Ishikawa (cell line): ENCODE results near the gene RBBP6.

Source experiments
- CEBPB ChIP-seq: IDR thresholded peaks from 2 replicates; pipeline ENCODE4 v1.6.1; 2012
- CREB1 ChIP-seq: IDR thresholded peaks from 2 replicates; pipeline ENCODE4 v1.6.1; 2012; ENCODE audit warnings: low read depth
- EGR1 ChIP-seq: IDR thresholded peaks from 2 replicates; pipeline ENCODE4 v1.6.1; 2012
- EP300 ChIP-seq: IDR thresholded peaks from 2 replicates; pipeline ENCODE4 v1.6.1; 2012; ENCODE audit warnings: borderline replicate concordance
- FOXM1 ChIP-seq: IDR thresholded peaks from 2 replicates; pipeline ENCODE4 v1.6.1; 2012; ENCODE audit warnings: low read depth, borderline replicate concordance
- NFIC ChIP-seq: IDR thresholded peaks from 2 replicates; pipeline ENCODE4 v1.6.1; 2012
- RAD21 ChIP-seq: IDR thresholded peaks from 2 replicates; pipeline ENCODE4 v1.6.1; 2012; ENCODE audit warnings: low read depth
- TAF1 ChIP-seq: IDR thresholded peaks from 2 replicates; pipeline ENCODE4 v1.6.1; 2012; ENCODE audit warnings: low read depth, mild to moderate bottlenecking
- TCF12 ChIP-seq: IDR thresholded peaks from 2 replicates; pipeline ENCODE4 v1.6.1; 2012; ENCODE audit warnings: low read depth
- TEAD4 ChIP-seq: IDR thresholded peaks from 2 replicates; pipeline ENCODE4 v1.6.1; 2012
- YY1 ChIP-seq: IDR thresholded peaks from 2 replicates; pipeline ENCODE4 v1.6.1; 2012; ENCODE audit warnings: low read depth
- ZBTB7A ChIP-seq: IDR thresholded peaks from 2 replicates; pipeline ENCODE4 v1.6.1; 2012; ENCODE audit warnings: low read depth
- TF ChIP-seq, protein P1 (sequence below): IDR thresholded peaks from 2 replicates; pipeline ENCODE4 v1.6.1; 2012
- TF ChIP-seq, protein P2 (sequence below): IDR thresholded peaks from 2 replicates; pipeline ENCODE4 v1.6.1; 2012
- TF ChIP-seq, protein P3 (sequence below): IDR thresholded peaks from 2 replicates; pipeline ENCODE4 v1.6.1; 2012; ENCODE audit warnings: low read depth, mild to moderate bottlenecking

Gene RBBP6

DNA sequence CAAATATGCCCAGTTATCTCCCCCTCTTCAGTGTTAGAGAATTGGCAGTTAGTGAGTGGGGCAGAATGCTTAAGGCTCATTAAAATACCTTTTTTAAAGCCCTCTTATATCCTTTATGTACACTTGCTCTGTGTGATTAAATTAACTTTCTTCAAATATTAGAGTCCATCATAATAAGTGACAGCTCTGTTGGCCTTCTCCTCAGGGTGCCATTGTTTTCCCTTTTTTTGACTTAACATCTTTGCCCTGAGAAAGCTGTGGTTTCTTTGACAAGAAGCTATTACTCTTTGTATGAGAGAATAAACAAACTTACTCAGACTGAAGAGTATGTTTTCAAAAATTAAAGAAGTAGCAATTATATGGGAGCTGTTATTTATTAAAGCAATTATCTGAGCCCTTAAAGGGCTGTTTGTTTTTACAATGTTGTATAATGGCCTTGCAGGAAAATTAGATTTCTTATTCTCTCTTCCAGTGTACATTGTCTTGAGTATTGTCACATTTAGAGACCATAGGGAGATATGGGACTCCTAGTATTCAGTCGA lies 13.4 kb downstream of the RBBP6 start:
- TF ChIP-seq FOXM1 = no peak
- TF ChIP-seq NFIC = no peak
- TF ChIP-seq TEAD4 = no peak
- TF ChIP-seq, protein P1, sequence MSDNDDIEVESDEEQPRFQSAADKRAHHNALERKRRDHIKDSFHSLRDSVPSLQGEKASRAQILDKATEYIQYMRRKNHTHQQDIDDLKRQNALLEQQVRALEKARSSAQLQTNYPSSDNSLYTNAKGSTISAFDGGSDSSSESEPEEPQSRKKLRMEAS = no peak
- TF ChIP-seq, protein P2, sequence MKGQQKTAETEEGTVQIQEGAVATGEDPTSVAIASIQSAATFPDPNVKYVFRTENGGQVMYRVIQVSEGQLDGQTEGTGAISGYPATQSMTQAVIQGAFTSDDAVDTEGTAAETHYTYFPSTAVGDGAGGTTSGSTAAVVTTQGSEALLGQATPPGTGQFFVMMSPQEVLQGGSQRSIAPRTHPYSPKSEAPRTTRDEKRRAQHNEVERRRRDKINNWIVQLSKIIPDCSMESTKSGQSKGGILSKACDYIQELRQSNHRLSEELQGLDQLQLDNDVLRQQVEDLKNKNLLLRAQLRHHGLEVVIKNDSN = no peak
- TF ChIP-seq TCF12 = no peak
- TF ChIP-seq TAF1 = no peak
- TF ChIP-seq YY1 = no peak
- no peak for TF ChIP-seq EP300
- no peak for TF ChIP-seq CREB1
- TF ChIP-seq ZBTB7A = no peak
- no peak for TF ChIP-seq EGR1
- TF ChIP-seq RAD21 = no peak
- TF ChIP-seq, protein P3, sequence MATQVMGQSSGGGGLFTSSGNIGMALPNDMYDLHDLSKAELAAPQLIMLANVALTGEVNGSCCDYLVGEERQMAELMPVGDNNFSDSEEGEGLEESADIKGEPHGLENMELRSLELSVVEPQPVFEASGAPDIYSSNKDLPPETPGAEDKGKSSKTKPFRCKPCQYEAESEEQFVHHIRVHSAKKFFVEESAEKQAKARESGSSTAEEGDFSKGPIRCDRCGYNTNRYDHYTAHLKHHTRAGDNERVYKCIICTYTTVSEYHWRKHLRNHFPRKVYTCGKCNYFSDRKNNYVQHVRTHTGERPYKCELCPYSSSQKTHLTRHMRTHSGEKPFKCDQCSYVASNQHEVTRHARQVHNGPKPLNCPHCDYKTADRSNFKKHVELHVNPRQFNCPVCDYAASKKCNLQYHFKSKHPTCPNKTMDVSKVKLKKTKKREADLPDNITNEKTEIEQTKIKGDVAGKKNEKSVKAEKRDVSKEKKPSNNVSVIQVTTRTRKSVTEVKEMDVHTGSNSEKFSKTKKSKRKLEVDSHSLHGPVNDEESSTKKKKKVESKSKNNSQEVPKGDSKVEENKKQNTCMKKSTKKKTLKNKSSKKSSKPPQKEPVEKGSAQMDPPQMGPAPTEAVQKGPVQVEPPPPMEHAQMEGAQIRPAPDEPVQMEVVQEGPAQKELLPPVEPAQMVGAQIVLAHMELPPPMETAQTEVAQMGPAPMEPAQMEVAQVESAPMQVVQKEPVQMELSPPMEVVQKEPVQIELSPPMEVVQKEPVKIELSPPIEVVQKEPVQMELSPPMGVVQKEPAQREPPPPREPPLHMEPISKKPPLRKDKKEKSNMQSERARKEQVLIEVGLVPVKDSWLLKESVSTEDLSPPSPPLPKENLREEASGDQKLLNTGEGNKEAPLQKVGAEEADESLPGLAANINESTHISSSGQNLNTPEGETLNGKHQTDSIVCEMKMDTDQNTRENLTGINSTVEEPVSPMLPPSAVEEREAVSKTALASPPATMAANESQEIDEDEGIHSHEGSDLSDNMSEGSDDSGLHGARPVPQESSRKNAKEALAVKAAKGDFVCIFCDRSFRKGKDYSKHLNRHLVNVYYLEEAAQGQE = no peak
- TF ChIP-seq CEBPB = no peak

DNA sequence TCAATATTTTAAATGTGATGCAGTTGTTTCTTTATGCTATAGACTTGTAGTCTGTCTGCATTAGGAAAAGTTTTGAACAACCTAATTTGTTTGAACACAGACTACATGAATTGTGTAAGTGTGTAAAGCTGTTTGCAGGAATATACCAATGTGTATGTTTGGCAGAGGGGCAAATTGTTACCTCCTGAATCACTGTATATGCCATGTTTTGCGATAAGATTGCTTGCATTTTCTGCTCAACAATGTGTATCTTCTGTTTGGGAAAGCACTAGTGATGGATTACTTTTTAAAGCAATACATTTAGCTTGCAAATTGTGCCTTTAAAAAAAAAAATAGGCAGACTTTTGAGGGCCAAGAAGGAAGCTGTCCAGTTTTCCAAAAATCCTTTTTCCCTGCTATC lies 14.6 kb downstream of the RBBP6 start:
- no peak for TF ChIP-seq CEBPB
- TF ChIP-seq NFIC = no peak
- no peak for TF ChIP-seq RAD21
- no peak for TF ChIP-seq YY1
- TF ChIP-seq, protein P1 = no peak
- TF ChIP-seq, protein P3 = no peak
- TF ChIP-seq FOXM1 = no peak
- TF ChIP-seq TEAD4 = no peak
- TF ChIP-seq CREB1 = no peak
- no peak for TF ChIP-seq ZBTB7A
- TF ChIP-seq, protein P2 = no peak
- no peak for TF ChIP-seq EGR1
- no peak for TF ChIP-seq EP300
- no peak for TF ChIP-seq TAF1
- TF ChIP-seq TCF12 = no peak

DNA sequence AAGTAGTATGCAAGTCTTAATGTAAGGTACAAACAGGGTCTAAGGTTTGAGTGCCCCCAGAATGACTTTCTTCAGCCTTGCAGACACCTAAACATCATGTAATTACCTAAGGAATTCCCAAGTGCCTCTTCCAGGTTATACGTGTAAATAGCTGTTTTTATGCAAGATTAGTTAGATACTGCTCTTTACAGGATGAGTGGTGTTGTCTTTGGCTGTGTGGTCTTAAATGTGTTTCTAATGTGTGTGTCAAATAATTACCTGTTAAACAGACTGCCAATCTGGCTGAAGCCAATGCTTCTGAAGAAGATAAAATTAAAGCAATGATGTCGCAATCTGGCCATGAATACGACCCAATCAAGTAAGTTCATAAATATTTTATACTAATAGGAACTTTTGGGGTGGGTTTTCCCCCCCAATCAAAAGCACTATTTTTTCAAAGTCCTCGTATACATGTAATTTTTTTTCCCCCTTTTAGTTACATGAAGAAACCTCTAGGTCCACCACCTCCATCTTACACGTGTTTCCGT lies 16.0 kb downstream of the RBBP6 start:
- TF ChIP-seq, protein P2 = no peak
- peak; percentile 47 for TF ChIP-seq CEBPB

DNA sequence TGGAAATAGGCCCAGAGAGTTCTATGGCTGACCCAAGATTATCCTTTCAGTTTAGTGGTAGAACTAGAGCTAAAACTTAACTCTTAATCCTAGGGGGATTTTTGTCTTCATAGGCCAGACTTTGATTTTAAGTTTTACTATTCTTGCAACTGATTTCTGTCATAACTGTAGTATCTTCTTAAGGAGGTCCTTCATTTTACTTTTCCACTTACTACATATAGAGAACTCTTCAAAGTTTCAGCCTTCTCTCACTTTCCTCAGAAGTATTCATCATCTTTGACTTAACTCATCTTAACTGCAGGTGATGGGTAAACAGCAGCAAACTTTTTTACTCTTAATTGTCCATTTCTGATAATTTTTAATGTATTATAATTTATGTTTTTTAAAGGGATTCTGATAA lies 23.4 kb downstream of the RBBP6 start:
- no peak for TF ChIP-seq ZBTB7A
- TF ChIP-seq RAD21 = no peak
- no peak for TF ChIP-seq EP300
- no peak for TF ChIP-seq TEAD4
- TF ChIP-seq TAF1 = no peak
- no peak for TF ChIP-seq FOXM1
- TF ChIP-seq, protein P3 = no peak
- TF ChIP-seq NFIC = no peak

DNA sequence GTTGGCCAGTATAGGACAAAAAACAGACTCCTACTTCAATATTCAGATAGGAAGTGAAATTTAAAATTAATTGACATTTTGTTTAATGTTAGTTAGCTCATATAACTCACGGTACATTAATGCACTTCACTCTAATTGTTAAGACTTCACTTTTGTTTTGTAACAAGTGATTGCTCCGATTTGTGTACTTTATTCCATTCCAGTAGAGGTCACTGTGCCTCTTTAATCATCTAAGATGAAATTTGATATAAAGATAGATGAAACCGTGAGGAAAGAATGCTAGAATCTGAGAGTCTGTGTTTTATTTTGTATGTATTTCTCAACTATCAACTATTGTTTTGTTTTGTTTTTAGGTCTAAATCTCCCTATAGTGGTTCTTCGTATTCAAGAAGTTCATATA lies 29.0 kb downstream of the RBBP6 start:
- TF ChIP-seq NFIC = no peak
- 0 out of 2 replicates have a peak, but pooled peaks have one; percentile 26 for TF ChIP-seq RAD21
